GM21825 (cell line): ENCODE data around the gene MTMR8.

ENCODE experiments used
- ATAC-seq: cut with Tn5 transposase; IDR thresholded peaks from one replicate; pipeline ENCODE4 v1.9.1; 2021; ENCODE audit warnings: mild to moderate bottlenecking, moderate library complexity; ENCODE audit not compliant: unreplicated experiment

The MTMR8 gene

DNA sequence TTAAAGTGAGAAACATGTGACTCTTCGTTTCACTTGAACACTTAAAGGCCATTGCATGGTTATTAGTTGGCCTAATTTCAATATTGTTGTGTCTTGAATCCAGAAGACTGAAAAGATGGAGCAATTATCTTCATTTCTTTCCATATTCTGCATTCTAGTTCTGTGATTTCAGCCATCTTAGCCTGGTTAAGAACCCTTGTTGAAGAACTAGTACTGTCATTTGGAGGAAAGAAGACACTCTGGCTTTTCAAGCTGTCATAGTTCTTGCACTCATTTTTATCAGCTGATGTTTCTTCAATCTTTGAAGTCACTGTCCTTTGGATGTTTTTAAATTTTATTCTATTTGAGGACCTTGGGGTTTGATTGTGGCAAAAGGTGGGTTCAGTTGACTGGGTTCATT lies 81.6 kb downstream of the MTMR8 start:
- ATAC-seq: no peak

- ATAC-seq: no peak
Measured at GRCh38 chrX:64306712-64307111, 88.5 kb downstream of the MTMR8 start.

DNA sequence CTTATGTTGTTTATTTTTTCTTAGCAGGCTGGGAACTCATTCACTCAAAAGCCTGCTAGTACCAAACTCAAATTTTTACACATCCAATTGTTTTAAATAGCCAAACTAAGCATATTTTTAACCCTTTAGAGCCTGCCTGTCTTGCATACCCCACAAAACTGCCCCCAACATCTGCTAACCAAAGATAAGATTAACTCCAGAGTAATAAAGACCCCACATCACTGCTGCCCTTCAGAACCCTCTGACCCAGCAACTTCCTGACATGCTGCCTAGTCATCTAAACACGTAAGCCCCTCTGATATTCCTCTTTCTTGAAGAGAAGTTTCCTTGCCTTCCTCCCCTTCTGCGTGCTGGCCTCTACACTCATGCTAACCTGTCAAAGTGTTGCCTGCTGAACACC lies 104.1 kb downstream of the MTMR8 start:
- no peak for ATAC-seq

- ATAC-seq: no peak
Measured at GRCh38 chrX:64265265-64265664, 130.0 kb downstream of the MTMR8 start.

DNA sequence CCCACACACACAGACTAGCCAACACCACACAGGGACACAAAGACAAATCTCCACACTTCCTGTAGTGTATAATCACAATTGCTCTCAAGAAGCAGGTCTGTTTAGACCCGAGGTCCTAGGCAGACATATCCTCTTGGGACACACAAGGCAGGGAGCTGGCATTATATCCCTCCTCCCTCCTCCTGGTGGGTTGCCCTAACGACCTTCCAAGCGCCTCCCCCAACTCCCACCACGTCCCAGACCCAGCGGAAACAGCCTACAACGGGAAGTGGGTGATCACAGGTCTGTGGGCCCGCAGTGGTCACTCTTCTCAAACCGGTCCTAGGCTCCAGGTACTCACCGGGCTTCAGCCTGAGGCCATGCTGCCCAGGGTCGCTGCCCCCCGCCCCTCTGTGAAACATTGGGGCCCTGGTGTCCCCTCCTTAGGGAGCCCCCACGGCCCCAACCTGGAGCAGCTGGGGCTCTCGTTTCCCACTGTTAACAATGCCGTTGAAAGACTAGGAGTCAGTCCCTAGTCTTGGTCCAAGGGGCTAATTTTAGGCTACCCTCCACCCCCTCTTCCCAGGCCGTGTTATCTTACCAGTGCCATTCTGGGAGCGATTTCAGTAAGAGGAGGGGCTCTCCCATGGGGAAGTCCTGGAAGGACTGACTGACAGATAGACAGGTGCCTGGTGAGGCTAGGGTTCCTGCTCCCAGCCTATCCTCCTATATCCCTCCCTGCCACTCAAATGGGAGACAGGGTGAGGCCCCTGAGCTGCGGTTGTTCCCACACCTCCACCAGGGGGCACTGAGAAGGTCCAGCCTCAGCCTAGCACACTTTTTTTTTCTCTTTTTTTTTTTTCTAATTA lies 164.9 kb downstream of the MTMR8 start, which contains the start of gene ASB12:
Gene ASB12 (minus strand): TSS at position 485 of the 848 bp plus-strand sequence. CDS start 4,957 bp downstream, outside the sequence.
- no peak for ATAC-seq

DNA sequence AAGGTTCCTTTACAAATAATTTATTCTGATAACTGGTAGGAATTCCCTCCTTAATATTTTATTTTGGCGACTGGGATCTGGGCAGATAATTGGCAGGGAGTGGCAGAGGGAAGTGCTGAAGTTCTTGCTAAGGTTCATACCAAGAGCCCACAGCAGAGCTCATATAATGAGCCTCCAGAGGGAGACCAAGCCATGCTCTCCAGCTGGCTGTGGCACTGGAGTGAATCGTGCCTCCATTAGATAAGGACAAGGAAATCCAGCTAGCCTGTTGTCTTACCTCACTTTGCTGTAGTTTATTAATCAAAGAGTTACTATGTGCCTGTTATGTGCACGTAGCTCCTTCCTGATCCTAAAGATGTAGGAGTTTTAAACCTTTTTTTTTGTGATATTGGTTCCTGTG lies 166.1 kb downstream of the MTMR8 start:
- ATAC-seq: no peak
